H1 (cell line): ENCODE measurements around the gene KIF25. TPM values are rescaled to one million over a fixed set of nuclear protein-coding genes. Genes with fewer than 3 reads are reported as not detected.

Source experiments
- CTCF ChIA-PET: fragments of 300-600 bp; sonication (Branson Sonifier 250); formaldehyde crosslinking; loops from one replicate; lab custom pipeline; 2021; ENCODE audit not compliant: partially characterized antibody; lab: Charles Lee
- POLR2A ChIA-PET: fragments of 300-600 bp; sonication (Branson Sonifier 250); formaldehyde crosslinking; loops from one replicate; lab custom pipeline; 2021; ENCODE audit warnings: inconsistent platforms; ENCODE audit not compliant: partially characterized antibody; lab: Charles Lee
- DNase-seq, 2 experiments: peaks; one replicate each; pipeline versions ENCODE4 v3.0.0 to v3.0.0-alpha.2; 2010 to 2022; ENCODE audit warnings: low spot score in 2 of 2, low read depth in 1 of 2, mixed read lengths in 1 of 2
- FAIRE-seq: peaks from 2 replicates; lab custom pipeline; 2011; peaks lifted over from hg19 to GRCh38; lab: Jason Lieb, UNC
- H2AFZ ChIP-seq: 2 replicates; pipeline ENCODE4 v1.8.1; 2012; ENCODE audit warnings: low read length, inconsistent platforms
- H2AK5ac ChIP-seq: 2 replicates; pipeline ENCODE4 v1.6.1; 2013; ENCODE audit warnings: low read depth, low read length
- H2BK120ac ChIP-seq: replicated peaks from 2 replicates; pipeline ENCODE3; 2013; ENCODE audit warnings: low read depth, low read length, inconsistent platforms
- H2BK12ac ChIP-seq: 2 replicates; pipeline ENCODE4 v1.6.1; 2013; ENCODE audit warnings: low read depth, low read length
- H2BK15ac ChIP-seq: 2 replicates; pipeline ENCODE4 v1.6.1; 2013; ENCODE audit warnings: low read length
- H2BK20ac ChIP-seq: 2 replicates; pipeline ENCODE4 v1.6.1; 2013; ENCODE audit warnings: low read length
- H2BK5ac ChIP-seq: 2 replicates; pipeline ENCODE4 v1.6.1; 2013; ENCODE audit warnings: low read depth, low read length
- H3K14ac ChIP-seq: 2 replicates; pipeline ENCODE4 v1.6.1; 2013; ENCODE audit warnings: inconsistent platforms; ENCODE audit not compliant: insufficient read length
- H3K18ac ChIP-seq: 2 replicates; pipeline ENCODE4 v1.6.1; 2013; ENCODE audit warnings: low read length; ENCODE audit errors: extremely low read depth
- H3K23ac ChIP-seq: 2 replicates; pipeline ENCODE4 v1.6.1; 2013; ENCODE audit warnings: inconsistent platforms; ENCODE audit not compliant: insufficient read length
- H3K23me2 ChIP-seq: 2 replicates; pipeline ENCODE4 v1.6.1; 2013; ENCODE audit warnings: low read depth, low read length
- H3K27ac ChIP-seq: 2 replicates; pipeline ENCODE4 v1.6.1; 2011; ENCODE audit warnings: low read depth, low read length, inconsistent platforms
- H3K27me3 ChIP-seq, 4 experiments: replicated peaks in 1 of 4; 1 replicate in 1 of 4; 2 replicates in 3 of 4; pipeline versions ENCODE4 v1.6.1 to v1.8.1; 2011 to 2013; ENCODE audit warnings: low read length in 3 of 4, mild to moderate bottlenecking in 3 of 4, inconsistent platforms in 2 of 4, mixed read lengths in 2 of 4, moderate library complexity in 1 of 4; ENCODE audit not compliant: control insufficient read depth in 3 of 4, insufficient read depth in 3 of 4; ENCODE audit errors: extremely low read depth in 1 of 4
- H3K36me3 ChIP-seq, 4 experiments: 2 replicates each; pipeline versions ENCODE4 v1.6.1 to v1.8.1; 2011 to 2013; ENCODE audit warnings: mild to moderate bottlenecking in 4 of 4, low read length in 3 of 4, moderate library complexity in 2 of 4, control low read depth in 1 of 4, inconsistent platforms in 1 of 4; ENCODE audit not compliant: insufficient read depth in 4 of 4, control insufficient read depth in 2 of 4
- H3K4ac ChIP-seq: replicated peaks from 2 replicates; pipeline ENCODE3; 2013; ENCODE audit warnings: low read length, low read depth, mixed read lengths, inconsistent platforms; ENCODE audit not compliant: insufficient read length
- H3K4me1 ChIP-seq, 4 experiments: replicated peaks in 1 of 4; 1 replicate in 1 of 4; 2 replicates in 3 of 4; pipeline versions ENCODE4 v1.6.1 to v1.8.1; 2011 to 2013; ENCODE audit warnings: low read length in 3 of 4, inconsistent platforms in 2 of 4, mixed read lengths in 1 of 4; ENCODE audit not compliant: insufficient read depth in 4 of 4, control insufficient read depth in 3 of 4
- H3K4me2 ChIP-seq, 2 experiments: 2 replicates each; pipeline versions ENCODE4 v1.6.1 to v1.8.1; 2011 to 2013; ENCODE audit warnings: low read depth in 2 of 2, low read length in 2 of 2, control low read depth in 1 of 2, inconsistent platforms in 1 of 2, mild to moderate bottlenecking in 1 of 2; ENCODE audit not compliant: insufficient read depth in 1 of 2
- H3K4me3 ChIP-seq, 4 experiments: fragments of 200-600, 300-600 bp in 1 of 4; sonication (generic), shearing (Covaris generic), sonication (Bioruptor Twin) in 1 of 4; 2 replicates each; pipeline versions ENCODE4 v1.5.1 to v1.8.1; 2011 to 2016; ENCODE audit warnings: low read length in 4 of 4, low read depth in 3 of 4, control low read depth in 2 of 4, inconsistent platforms in 2 of 4, mild to moderate bottlenecking in 2 of 4, mixed read lengths in 1 of 4, moderate library complexity in 1 of 4; ENCODE audit not compliant: insufficient read depth in 2 of 4; ENCODE audit errors: extremely low read depth in 1 of 4
- H3K56ac ChIP-seq: replicated peaks from 2 replicates; pipeline ENCODE3; 2013; ENCODE audit warnings: low read depth, mild to moderate bottlenecking, mixed read lengths, low read length, inconsistent platforms; ENCODE audit not compliant: insufficient read length
- H3K79me1 ChIP-seq: 2 replicates; pipeline ENCODE4 v1.6.1; 2013; ENCODE audit warnings: low read depth, low read length, control low read depth
- H3K79me2 ChIP-seq, 2 experiments: 2 replicates each; pipeline versions ENCODE4 v1.6.1 to v1.8.1; 2012 to 2013; ENCODE audit warnings: low read length in 2 of 2, mild to moderate bottlenecking in 2 of 2, inconsistent platforms in 1 of 2; ENCODE audit not compliant: insufficient read depth in 2 of 2, control insufficient read depth in 1 of 2
- H3K9ac ChIP-seq, 4 experiments: replicated peaks in 1 of 4; 1 replicate in 1 of 4; 2 replicates in 3 of 4; pipeline versions ENCODE4 v1.6.1 to v1.8.1; 2011 to 2013; ENCODE audit warnings: low read depth in 3 of 4, low read length in 3 of 4, control low read depth in 2 of 4, mild to moderate bottlenecking in 2 of 4, moderate library complexity in 2 of 4, inconsistent platforms in 1 of 4; ENCODE audit errors: extremely low read depth in 1 of 4
- H3K9me3 ChIP-seq, 2 experiments: 2 replicates each; pipeline versions ENCODE4 v1.6.1 to v1.8.1; 2012 to 2013; ENCODE audit warnings: mild to moderate bottlenecking in 2 of 2, moderate library complexity in 2 of 2, control low read depth in 1 of 2, inconsistent platforms in 1 of 2, low read depth in 1 of 2, low read length in 1 of 2, mixed read lengths in 1 of 2; ENCODE audit not compliant: insufficient read depth in 2 of 2
- H4K20me1 ChIP-seq, 2 experiments: replicated peaks in 1 of 2; 2 replicates each; pipeline versions ENCODE3 to v1.8.1; 2011 to 2013; ENCODE audit warnings: inconsistent platforms in 2 of 2, low read length in 2 of 2, mild to moderate bottlenecking in 1 of 2; ENCODE audit not compliant: insufficient read depth in 2 of 2, control insufficient read depth in 1 of 2
- H4K5ac ChIP-seq: 2 replicates; pipeline ENCODE4 v1.6.1; 2013; ENCODE audit warnings: low read length, low read depth, mixed read lengths, inconsistent platforms; ENCODE audit not compliant: insufficient read length
- H4K8ac ChIP-seq: 2 replicates; pipeline ENCODE4 v1.8.0; 2013; ENCODE audit warnings: mild to moderate bottlenecking, moderate library complexity, low read length, inconsistent platforms; ENCODE audit not compliant: insufficient read depth; ENCODE audit errors: extremely low read depth
- H4K91ac ChIP-seq: replicated peaks from 2 replicates; pipeline ENCODE3; 2013; ENCODE audit warnings: low read length, mixed read lengths, inconsistent platforms; ENCODE audit not compliant: insufficient read length
- ATF3 ChIP-seq: IDR thresholded peaks from 2 replicates; pipeline ENCODE4 v1.6.1; 2011; ENCODE audit warnings: low read depth, mild to moderate bottlenecking, low read length; ENCODE audit not compliant: insufficient read depth
- CBX8 ChIP-seq: fragments of 300-800, 300-1000 bp; sonication (generic); IDR thresholded peaks from 2 replicates; pipeline ENCODE4 v1.7.1; 2016; ENCODE audit warnings: low read depth, low read length, borderline replicate concordance
- GTF2F1 ChIP-seq: IDR thresholded peaks from 2 replicates; pipeline ENCODE4 v1.6.1; 2012; ENCODE audit warnings: low read depth, low read length, improper control_type of control experiment, borderline replicate concordance
- JUN ChIP-seq: IDR thresholded peaks from 2 replicates; pipeline ENCODE4 v1.6.1; 2011; ENCODE audit warnings: low read depth, mild to moderate bottlenecking, improper control_type of control experiment, low read length
- SRF ChIP-seq: IDR thresholded peaks from 2 replicates; pipeline ENCODE4 v1.6.1; 2011; ENCODE audit warnings: mild to moderate bottlenecking, low read depth, low read length, moderate library complexity
- WGBS, 2 experiments: shearing (Covaris generic) in 1 of 2; methylation state at CpG; one replicate each; pipeline versions ENCODE4 v1.1.6 to v1.1.7; 2013 to 2015; ENCODE audit warnings: low lambda C conversion rate in 2 of 2, mixed read lengths in 2 of 2, inconsistent platforms in 1 of 2, low coverage in 1 of 2, missing lambda C conversion rate in 1 of 2; ENCODE audit not compliant: insufficient replicate concordance in 2 of 2, insufficient coverage in 1 of 2, insufficient read length in 1 of 2; ENCODE audit errors: extremely low coverage in 1 of 2, missing lambda C conversion rate in 1 of 2; 5-methylcytosine and 5-hydroxymethylcytosine counted together
- polyA plus RNA-seq, 7 experiments: library from polyadenylated mRNA; depleted of rRNA in 3 of 7; stranded (reverse) in 5 of 7; unstranded in 2 of 7; fragments of >200 nt in 5 of 7; fragments of 200-250 nt in 2 of 7; gene quantifications; 1 replicate in 5 of 7; 2 replicates in 1 of 7; 4 replicates in 1 of 7; pipeline versions ENCODE4 v1.2.1 to v1.2.3, GENCODE V29; 2011 to 2013; ENCODE audit warnings: missing spikeins in 2 of 7, mixed read lengths in 2 of 7
- total RNA-seq: library from RNA; stranded (reverse); fragmentation: NEBNext Ultra II Directional; extraction: Animal tissue kit (Norgen Biotek cat#: 25700); gene quantifications from 2 replicates; pipeline ENCODE4 v1.2.1, GENCODE V29; 2021

The KIF25 gene
- total and polyA plus RNA-seq, 2 of the 8 experiments (the other 6 are each of a cell fraction or from before 2014, with no cell fraction given), result 1.5 to 2.0 TPM

GRCh38 chr6:168084465-168085160 lies 87.1 kb downstream of the KIF25 start:
- DNase-seq, result no peak
- CTCF ChIA-PET, result interaction anchor here (0.9 to 1.7 kb wide), 5 partner anchors 7 to 49 kb away, joined by 3 to 4 read pairs (median 3); no protein-coding TSS in a partner anchor
- no peak overlapping the region for H2BK15ac ChIP-seq

More at GRCh38 chr6:168084465-168085160, 87.1 kb downstream of the KIF25 start:
- Histone ChIP-seq H3K36me3 (no peaks in the 10 kb centered on the region), H2AK5ac (no peak overlapping the region), H3K27me3 (no peaks in the 10 kb centered on the region), H3K27ac (no peak overlapping the region), H2AFZ (no peak overlapping the region), H3K9ac (no peak overlapping the region), H2BK12ac (no peak overlapping the region), H4K8ac (no peak overlapping the region), H3K79me1 (no peaks in the 10 kb centered on the region), H3K4me2 (no peak overlapping the region), H2BK120ac (no peak overlapping the region)
- POLR2A ChIA-PET, result no interaction called here
- no peak for FAIRE-seq
- TF ChIP-seq JUN, result no peak
- no peak for TF ChIP-seq SRF
- TF ChIP-seq GTF2F1, result no peak
- no peak for TF ChIP-seq CBX8
- no peak for TF ChIP-seq ATF3
- TF ChIP-seq, all 59 proteins: peak for 0
- H3K4ac ChIP-seq, result no peak overlapping the region
- no peaks in the 10 kb centered on the region for H3K79me2 ChIP-seq
- no peak overlapping the region for H3K4me3 ChIP-seq
- WGBS, 2 experiments, result 84% methylated on average over 19 of the region's 19 CpGs; no CpG with 5 or more reads in 1 of the 2 experiments
- peaks cover 0 to 29% (median 11%) of the 10 kb centered on the region in 4 experiments; a peak in 5 of 7 replicates for H3K4me1 ChIP-seq
- H3K23ac ChIP-seq, result no peak overlapping the region
- H3K14ac ChIP-seq, result no peak overlapping the region
- no peak overlapping the region for H3K56ac ChIP-seq
- no peaks in the 10 kb centered on the region for H4K20me1 ChIP-seq
- no peak overlapping the region for H4K91ac ChIP-seq
- H3K9me3 ChIP-seq, result no peaks in the 10 kb centered on the region
- H3K18ac ChIP-seq, result no peak overlapping the region; the same call in 1 of the 2 replicates
- no peaks in the 10 kb centered on the region for H3K23me2 ChIP-seq
- H4K5ac ChIP-seq, result no peak overlapping the region
- H2BK5ac ChIP-seq, result no peak overlapping the region
- no peak overlapping the region for H2BK20ac ChIP-seq
